GM21447 (cell line): ENCODE results near the gene GRIK4.
A peak's percentile ranks its signal among the peaks of the same experiment; 100 is the strongest.

Experiments used
- ATAC-seq: cut with Tn5 transposase; IDR thresholded peaks from one replicate; pipeline ENCODE4 v1.9.1; 2021; ENCODE audit not compliant: unreplicated experiment

Gene GRIK4

DNA sequence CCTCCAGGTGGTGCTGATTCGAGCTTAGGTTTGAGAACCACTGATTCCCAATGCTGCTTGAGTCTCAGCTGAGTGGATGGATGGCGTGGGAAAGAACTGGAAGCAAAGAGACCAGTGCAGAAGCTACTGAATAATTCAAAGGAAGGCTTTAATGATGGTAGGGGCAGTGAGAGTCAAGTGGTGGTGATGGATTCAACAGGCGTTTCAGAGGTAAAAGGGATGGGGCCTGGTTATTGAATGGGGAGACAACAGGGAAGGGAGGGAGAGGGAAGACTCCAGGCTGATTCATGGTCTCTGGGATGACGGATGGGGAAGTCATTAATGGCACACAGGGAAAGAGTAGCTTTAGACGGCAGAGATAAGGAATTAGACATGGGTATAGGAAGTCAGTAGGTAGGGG lies 408.0 kb downstream of the GRIK4 start:
- ATAC-seq, result no peak

DNA sequence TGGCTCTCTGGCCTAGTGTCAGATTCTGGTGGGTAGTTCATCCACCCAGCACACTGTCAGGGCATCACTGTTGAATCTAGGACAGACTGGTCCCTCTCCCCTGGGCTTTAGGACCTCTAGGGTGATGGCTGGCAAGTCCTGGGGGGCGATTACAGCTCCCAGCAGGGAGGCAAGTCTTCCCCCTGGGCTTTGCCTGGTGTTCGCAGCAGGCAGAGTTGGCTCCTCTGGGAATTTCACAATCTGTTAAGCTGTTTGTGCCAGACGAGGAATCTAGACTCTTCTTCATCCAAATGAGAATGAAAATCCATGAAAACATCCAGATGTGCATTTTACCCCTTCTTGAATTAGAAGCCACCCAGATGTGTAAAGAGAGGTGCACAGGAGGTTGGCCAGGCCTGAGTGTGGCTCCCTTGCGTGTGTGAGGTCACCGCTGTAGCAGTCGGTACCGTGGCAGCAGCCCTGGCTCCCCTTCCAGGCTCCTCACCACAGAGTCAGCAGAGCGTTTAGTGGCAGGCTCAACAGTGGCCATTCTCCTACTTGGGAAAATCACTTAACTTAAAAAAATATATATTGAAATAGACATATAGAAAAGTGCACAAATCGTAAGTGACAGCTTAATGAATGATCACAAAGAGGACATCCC lies 412.4 kb downstream of the GRIK4 start:
- ATAC-seq, result no peak

DNA sequence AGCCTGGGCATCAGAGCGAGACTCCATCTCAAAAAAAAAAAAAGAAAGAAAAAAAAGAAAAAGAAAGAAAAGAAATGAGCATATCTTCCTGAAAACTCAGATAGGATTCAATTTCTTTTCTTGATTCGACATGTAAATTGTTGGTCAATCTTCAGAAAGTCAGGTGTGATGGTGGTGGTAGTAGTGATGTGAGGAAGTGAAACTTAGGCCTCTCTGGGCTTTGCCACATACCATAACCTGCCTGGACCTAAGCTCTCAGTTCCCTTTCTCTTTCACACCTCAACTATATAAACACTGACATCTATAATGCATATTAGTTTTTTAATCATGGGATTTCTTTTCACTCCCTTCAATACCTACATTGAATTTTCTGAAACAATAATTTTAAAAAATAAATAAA lies 414.4 kb downstream of the GRIK4 start:
- ATAC-seq, result peak; percentile 99

DNA sequence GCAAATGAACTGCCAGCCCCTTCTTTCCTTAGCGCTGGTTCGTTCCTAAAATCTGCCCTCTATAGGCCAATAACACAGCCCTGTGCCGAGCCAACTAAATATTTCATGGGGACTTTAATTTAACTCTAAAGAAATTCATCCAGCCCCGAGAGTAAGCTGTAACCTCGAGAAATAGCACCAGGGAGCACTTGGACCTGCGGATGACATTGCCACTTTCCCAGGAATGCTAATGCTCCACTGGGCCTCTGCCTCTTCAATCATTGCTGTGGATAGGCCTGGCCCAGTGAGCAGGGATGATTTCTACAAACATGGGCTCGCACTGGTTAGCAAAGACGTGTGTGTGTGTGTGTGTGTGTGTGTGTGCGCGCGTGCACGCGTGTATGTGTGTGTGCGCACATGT lies 417.1 kb downstream of the GRIK4 start:
- no peak for ATAC-seq

DNA sequence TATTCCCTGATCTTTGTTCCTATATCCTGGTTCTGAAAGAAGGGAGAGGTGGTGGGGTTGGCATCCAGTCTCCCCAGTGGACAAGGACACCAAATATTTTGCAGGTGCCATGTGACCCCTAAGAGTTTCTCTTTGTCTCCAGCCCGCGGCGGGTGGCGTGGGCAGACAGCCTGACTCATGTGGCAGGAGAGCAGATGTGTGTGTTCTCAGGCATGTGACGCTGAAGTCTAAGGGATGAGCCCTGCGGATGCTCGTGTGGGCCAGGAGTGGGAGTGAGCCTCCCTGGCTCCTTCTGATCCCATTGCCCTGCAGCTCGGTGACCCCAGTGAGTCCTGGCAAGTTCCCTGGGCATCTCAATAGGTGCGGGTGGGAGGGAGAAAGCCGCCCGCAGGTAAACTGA lies 417.5 kb downstream of the GRIK4 start:
- ATAC-seq, result no peak

DNA sequence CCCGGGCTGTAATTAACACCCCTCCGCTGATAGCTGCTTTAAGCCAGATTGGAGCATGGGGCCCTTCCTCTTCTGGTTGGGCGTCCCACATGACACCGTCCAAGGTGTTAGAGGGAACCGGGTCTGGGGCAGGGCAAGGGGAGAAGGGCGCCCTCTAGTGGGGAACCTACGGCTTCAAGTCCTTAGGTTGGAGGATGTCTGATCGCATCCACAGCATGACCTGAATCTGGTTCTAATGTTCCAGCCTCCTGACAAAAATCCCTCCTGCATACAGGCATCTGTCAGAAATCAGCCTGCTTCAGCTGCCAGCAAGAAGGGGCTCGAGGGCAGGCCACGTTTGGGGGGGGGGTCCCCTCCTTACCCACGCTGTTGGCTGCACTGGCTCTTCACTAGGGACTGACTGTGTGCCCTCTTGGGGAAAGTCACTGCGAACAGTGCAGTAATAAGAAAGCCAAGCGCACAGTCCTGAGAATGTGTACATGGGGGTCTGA lies 418.2 kb downstream of the GRIK4 start:
- no peak for ATAC-seq

DNA sequence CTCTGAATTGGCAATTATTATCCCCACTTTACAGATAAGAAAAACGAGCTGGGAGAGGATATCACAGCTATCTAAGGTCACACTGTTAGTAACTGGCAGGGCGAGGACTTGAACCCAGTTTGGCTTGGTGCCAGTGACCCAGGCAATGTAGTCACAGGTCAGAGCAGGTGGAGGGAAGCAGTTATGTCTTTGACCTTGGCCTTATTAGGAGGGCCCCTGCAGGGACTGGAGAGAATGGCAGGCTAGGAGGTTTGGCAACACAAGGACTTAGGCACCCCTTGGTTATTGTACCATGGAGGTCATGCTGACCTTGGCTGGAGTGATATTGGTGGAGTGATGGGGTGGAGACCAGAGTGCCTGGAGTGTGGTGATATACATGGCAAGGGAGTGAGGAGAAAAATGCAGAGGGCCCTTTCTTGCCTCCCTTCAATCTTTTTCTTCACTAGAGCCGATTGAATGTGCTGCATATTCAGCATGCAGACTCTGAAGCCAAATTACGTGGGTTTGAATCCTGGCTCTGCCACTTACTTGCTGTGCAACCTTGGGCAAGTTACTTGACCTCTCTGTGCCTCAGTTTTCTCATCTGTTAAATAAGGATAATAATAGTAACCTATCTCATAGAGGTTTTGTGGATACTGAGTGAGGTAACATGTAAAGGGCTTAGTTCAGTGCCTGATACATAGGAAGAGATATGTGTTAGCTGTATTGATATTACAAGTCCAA lies 419.7 kb downstream of the GRIK4 start:
- ATAC-seq, result no peak

DNA sequence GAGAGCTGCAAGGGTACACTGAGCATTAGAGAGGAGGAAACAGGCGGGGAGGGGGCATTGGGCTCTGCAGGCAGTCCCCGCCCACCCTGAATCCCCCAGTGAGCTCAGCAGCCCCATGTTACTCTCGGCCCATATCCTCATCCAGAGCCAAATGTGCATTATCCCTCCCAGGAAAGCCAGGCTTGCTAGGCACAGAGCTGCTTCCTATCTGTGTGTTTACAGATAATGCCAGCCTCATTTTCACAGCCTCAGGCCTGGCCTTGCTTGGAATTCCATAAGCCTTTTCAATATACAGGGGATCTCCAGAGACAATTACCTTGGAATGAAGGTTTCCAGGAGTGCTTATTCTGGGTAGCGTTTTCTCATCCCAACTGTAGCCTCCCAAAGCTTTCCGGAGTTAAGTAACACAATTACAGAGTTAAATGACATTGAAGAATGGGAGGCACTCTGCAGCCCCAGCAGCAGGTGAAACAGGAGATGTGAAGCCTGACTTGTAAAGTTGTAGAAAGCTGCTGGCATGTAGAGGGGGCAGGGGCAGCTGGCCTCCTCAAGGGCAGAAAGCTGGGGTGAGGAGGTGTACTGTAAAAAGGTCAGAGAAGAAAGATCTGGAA lies 420.9 kb downstream of the GRIK4 start:
- no peak for ATAC-seq

DNA sequence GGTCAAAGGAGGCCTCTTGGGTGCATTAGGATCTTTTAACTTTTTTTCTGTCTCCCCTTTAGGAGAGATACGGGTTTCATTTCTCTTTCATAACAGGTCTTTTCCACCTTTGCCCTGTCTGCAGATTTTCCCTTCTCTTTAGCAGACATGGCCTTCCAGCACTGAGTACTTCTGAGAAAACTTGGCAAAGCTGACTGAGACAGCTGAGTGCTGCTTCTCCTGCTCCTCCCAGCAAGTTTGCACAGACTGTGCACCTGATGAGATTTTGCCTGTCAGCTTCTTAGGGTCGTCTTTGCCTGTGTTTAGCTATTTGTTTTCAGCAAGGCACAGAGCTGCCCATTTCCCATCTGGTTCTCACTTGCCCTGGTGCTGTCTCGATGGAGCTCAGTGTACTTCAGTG lies 424.8 kb downstream of the GRIK4 start:
- ATAC-seq, result no peak

DNA sequence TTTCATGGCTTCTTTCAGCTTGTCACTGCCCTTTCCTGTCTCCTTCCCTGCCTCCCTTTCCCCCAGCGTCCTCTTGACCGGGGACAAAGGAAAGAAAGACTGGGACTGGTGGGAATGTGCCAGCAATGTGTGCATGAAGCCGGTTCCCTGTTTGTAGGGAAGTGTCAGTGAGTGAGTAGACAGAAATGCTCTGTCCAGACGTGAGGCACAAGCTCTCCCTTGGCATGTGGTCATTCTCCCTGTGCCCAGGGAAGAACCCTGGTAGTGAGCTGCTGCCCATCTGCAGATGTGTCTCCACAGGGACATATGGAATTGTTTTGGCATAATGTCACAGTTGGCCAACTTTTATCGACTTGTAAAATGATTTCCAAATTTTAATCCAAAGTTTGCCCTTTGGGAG lies 426.0 kb downstream of the GRIK4 start:
- ATAC-seq, result no peak

DNA sequence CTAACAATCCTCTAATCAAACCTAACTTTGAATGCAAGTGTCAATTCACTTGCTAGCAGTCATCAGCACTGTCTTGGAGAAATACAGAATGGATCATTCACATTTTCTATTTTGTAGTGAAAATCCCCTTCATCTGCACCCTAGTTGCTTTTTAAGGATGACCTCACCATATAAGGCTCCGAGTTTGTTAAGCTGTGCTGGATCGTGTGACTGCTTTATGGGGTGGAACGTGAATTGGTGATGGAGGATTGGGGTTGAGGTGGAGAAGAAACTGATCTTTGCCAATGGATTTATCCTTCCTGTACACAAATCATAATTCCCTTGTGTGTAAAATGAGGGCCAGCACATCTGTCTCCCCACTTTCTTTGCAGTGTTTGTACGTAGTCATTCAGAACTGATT lies 426.7 kb downstream of the GRIK4 start:
- no peak for ATAC-seq

DNA sequence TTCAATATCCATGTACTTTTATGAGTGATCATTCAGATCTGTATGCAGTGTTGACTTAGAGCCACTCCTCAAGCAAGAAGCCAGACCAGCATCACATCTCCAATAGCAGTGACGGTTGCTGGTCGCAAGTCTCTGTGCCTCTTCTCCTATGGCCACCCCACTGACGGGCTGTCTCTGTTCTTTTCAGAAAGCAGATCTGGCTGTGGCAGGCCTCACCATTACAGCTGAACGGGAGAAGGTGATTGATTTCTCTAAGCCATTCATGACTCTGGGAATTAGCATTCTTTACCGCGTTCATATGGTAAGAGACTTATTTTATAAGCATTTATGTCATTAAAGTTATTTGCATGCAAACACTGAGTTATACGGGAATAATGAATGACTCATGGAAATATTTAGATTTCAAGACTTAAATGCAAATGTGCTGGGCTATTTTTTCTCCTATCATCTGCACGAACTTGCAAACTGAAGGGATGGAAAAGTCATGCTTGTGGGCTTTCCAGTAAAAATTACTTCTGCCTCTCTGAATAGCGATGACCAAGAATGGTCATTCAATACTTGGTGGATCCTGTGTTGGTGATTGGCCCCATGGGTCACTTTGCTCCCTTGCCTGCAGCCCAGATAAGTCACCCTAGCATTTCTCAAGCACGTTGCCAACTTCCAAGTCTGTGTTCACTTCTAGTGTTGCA lies 428.8 kb downstream of the GRIK4 start:
- ATAC-seq, result no peak

DNA sequence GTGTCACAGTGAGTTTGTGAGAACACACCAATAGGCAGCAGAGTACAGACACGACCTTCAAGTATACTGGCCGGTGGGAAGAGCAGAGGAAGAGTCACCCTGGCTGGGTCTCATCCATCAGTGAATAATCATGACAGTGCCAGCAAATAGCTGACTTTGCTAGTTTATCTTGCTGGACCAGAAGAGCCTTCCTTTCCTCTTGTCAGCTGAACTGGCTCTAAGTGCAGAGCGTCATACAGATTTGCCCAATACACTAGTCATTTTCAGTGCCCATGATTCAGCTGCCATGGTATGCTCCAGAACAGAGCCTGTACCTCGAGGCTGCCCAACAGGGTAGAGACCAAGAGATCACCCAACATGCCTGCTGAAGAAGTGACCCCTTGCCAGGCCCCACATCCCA lies 429.5 kb downstream of the GRIK4 start:
- no peak for ATAC-seq

DNA sequence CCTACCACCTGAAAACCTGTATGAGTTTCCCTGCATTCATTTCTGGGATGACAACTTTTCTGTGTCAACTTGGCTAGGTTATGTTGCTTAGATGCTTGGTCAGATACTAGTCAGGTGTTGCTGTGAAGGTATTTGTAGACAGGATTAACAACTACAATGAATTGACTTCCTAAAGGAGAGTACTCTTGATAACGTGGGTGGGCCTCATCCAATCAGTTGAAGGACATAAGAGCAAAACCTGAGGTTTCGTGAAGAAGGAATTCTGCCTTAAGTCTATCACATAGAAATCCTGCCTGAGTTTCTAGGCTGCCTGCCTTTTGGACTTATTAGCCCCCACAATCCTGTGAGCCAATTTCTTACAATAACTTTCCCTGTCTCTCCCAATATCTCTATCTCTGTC lies 431.2 kb downstream of the GRIK4 start:
- ATAC-seq, result no peak

DNA sequence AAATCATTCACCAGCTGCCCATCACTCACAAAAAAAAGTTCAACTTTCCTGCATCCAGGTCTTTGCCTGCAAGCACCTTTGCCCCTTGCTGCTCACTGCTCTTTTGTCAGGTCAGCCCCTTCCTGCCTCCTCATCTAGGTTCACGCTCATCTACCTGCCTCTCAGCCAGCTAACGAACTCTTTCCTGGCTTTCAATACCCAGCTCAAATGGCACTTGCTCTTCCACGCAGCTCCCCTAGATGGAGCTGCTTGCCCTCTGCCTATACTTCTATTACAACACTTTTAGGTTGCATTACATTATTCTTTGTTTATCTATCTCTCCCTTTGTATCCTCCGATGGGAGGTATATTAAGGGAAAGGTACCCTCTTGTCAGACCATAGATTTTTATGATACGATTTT lies 433.5 kb downstream of the GRIK4 start:
- ATAC-seq, result no peak

DNA sequence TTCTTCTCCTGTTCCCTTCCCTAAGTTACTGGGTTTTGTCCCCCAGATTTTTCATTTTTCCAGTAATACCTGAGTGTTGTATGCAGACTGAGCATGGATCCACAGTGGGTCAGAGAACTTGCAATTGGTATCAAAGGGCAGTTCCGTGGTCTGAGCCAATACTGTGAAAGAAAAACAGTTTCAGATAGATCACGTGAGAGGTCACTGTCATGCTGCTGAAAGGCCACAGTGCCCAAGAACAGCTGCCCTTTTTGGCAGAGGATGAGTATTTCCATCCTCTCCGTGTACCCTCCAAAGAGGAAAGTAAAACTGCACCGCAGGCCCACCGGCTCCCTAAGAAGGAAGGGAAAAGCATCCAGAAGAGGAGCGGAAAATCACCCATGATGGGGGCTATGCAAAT lies 439.3 kb downstream of the GRIK4 start:
- ATAC-seq, result no peak

DNA sequence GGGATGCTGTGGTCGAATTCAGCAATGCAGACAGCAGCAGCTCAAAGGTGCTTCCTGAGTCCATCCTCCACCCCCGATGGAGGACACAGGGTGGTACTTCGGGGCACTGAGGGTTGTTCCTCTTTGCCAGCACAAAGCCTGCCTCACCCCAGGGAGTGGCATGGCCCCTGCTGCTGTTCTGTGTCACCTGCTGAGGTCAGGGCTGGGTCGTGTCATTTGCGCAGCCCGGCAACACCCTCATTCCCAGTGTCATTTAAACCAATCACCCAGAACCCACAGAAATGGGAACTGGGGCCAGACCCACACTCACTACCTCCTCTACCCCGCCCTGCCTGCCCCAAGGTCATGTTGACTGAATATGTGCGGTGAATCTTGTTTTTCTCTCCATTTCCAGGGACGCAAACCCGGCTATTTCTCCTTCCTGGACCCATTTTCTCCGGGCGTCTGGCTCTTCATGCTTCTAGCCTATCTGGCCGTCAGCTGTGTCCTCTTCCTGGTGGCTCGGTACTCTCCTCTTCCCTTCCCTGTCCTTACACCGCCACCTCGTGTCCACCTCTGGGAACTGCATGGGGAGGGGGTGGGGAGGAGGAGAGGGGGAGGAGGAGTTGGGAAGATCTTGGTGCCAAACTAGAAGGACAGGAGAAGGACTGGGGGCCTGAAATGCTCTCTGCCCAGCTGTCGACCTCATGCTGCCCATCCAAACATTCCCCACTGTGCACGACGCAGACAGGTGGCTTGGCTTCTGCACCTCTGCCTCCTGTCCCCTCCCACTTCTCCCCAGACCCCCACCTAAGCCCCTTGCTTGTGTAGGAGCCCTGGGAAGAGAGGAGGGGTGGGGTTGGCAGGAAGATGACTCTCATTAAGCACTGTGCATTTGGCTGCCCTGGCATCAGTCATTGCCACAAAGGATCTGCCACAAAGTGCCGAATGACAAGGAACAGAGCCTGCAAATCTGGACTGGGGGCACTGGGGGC lies 441.2 kb downstream of the GRIK4 start:
- ATAC-seq, result peak; percentile 57

DNA sequence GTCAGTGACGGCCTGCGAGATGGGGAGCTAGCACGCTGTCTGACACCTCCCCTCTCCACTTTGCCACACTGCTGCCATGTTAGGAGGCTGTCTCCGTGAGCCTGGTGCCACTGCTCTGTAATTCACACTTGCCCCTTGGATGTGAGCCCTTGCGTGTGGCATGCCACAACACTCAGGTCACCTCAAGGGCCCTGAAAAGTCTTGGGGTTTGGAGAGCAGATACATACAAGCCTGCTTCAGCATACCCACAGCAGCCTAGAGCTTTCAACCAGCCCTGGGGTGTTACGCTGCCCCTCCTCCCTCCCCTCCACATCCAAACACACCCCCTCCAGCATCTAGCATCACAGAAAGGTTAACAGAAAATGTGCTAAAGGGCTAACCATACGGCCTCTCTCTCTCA lies 442.8 kb downstream of the GRIK4 start:
- ATAC-seq, result no peak

DNA sequence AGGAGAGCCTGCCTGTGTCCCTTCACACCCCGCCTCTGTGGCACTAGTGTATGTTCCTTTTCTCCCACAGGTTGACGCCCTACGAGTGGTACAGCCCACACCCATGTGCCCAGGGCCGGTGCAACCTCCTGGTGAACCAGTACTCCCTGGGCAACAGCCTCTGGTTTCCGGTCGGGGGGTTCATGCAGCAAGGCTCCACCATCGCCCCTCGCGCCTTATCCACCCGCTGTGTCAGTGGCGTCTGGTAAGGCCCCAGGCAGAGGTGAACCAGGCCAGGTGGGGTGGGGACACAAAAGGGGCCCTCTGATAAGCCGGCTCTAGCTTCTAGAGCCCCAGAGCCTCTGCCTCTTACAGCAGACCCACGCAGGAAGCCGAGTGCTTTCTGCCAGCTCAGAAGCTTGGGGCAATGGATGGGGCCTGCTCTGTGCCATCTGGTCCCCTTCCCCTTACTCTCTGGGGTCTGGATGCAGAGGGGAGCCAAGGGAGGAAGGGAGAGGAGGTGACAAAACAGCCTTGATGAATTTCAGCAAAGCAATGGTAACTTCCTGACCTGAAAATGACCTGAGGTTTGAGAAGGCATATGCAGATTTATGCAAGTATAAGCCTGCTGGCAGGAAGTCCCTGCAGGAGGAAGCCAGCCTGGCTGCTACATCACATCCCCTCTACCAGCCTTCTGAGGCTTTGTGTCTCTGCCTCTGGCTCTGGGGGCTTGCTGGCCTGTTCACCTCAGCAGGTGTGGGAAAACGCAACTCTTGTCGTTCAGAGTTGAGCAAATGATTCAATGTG lies 445.4 kb downstream of the GRIK4 start:
- no peak for ATAC-seq

DNA sequence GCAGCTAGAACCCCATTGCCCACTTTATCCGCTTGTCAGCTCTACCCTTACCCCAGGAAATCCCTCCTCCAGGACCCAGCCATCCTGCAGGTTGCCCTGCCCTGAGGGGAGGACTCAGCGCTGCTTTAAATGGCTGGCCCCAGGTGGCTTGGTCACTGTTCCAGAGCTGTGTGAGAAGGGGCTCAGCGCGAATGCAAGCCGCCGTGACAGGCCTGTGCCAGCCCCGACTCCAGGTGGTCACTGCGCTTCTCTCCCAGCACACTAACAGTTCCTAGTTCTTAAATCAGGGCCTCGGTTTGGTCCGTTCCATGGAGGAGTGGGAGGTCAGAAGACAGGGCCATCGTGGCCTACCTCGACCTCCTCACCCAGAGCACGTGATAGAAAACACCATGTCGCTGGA lies 446.6 kb downstream of the GRIK4 start:
- no peak for ATAC-seq
